GM03348 (cell line): Measurements from ENCODE around the gene MCRS1.
"Not testable (repeated sequence)": the region's sequence is repeated elsewhere in the genome, so short reads cannot be mapped to it uniquely, and the experiment has no call there.

ENCODE experiments used
- DNase-seq: peaks from one replicate; pipeline ENCODE4 v3.0.0; 2012; ENCODE audit warnings: low spot score

MCRS1 gene

DNA sequence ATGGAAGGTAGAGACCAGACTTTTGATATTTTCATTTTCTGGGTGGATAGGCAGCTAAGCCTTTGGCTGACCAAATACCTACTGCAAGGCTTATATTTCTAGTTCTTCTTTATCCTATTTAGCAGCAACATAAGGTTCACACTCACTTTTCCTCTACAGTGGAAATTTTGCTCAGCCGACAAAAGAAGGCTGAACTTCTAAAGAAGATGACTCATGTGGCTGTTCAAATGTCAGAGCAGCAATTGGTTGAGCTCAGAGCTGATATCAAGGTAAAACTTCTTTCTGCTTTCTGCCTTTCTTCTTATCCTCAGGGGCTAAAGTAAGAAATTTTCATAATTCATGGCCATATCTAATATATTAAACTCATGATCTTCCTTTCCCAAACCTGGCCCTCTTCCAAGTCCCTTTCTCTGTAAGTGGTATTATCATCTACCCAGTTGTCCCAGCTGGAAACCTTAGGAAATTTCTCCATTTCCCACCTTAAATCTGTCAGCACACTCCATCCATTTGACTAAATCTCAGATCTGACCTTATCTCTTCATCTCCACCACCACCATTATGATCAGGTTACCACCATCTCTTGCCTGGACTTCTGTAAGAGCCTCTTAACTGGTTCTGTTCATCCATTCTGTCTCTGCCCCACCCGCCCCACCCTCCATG lies 48.9 kb downstream of the MCRS1 start:
- peak; percentile 50 for DNase-seq

DNA sequence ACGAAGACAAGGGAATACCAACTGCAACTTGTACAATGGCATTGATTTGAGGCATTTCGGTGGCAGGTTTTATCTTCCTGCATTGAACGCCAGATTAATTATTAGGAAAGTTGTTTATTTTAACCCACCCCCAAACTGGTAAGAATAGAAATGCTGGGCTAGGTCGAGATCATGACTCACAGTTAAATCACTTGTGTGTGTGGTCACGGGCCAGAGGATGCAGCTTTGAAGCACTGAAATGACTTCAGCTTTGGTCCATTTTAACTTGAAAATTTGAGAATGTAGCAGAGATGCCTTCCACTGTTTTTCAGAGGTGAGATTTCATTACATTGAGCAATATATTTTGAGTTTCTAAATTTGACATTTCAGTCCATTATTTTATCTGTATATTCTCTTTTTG lies 52.7 kb downstream of the MCRS1 start:
- DNase-seq: peak; percentile 69

DNA sequence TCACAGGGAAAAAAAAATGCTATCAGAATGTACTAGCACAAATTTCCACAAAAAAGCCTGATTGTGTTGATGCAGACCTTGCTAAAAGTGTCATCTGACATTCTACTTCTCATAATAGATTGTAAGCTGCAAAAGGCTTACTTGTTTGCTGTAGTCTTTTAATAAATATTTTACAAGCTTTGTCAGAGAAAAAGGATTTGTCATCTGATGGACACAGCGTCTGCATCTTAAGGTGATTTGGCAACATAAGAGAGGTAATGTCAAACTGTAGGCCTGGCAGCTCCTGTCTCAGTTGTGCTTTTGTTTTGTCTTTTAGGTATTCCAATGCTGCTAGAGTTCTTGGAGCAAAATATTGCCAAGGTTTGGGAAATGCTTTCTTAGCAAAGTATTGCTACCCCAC lies 55.4 kb downstream of the MCRS1 start:
- DNase-seq: no peak

DNA sequence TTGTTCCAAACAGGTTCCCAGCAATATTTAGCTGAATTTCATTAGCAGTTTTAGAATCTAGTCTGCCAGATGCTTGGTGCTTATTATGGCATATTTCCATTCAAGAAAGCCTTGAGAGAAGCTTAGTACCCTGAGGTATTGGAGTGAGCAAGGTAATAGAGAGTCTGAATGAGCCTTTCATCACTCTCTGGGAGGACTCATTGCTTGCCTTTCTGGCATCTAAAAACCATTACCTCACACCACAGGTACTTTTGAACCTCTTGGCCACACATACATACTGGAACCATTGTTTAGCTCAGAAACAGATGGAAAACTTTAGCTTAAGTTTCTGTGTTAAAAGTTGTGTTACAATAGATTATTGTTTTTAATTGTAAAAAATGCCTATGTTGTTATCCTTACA lies 56.5 kb downstream of the MCRS1 start:
- no peak for DNase-seq

DNA sequence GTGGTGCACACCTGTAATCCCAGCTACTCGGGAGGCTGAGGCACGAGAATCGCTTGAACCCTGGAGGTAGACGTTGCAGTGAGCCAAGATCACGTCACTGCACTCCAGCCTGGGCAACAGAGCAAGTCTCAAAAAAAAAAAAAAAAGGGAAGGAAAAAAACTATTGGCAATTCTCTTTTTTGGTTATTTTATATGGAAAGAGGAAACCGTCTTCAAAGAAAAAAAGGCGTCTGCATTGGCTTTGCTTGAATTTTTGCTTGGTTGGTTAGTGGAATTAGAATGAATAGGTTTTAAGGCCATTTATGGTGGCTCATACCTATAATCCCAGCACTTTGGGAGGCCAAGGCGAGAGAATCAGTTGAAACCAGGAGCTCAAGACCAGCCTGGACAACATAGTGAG lies 58.3 kb downstream of the MCRS1 start:
- not testable (repeated sequence) for DNase-seq
